HG02759 (cell line): ENCODE results near the gene COL13A1.

Experiments
- ATAC-seq: cut with Tn5 transposase; IDR thresholded peaks from one replicate; pipeline ENCODE4 v1.9.1; 2021; ENCODE audit warnings: mild to moderate bottlenecking, moderate library complexity; ENCODE audit not compliant: unreplicated experiment

Gene COL13A1

GRCh38 chr10:70007116-70007820 lies 205.6 kb downstream of the COL13A1 start:
- no peak for ATAC-seq
